Stimulated activated CD8-positive, alpha-beta memory T cell treated with anti-CD3 and anti-CD28 coated beads, Interleukin-15, amount 100 ng/mL, for 4 hours (primary cell): Measurements from ENCODE around the gene SPACA4.

Experiments
- DNase-seq, 2 donors: peaks; one replicate each; pipeline ENCODE4 v3.0.0-alpha.2; 2020; ENCODE audit warnings: low read depth in 2 of 2

Gene SPACA4

GRCh38 chr19:48650974-48651682 is 44.6 kb downstream of the SPACA4 start:
- DNase-seq = no peak

DNA sequence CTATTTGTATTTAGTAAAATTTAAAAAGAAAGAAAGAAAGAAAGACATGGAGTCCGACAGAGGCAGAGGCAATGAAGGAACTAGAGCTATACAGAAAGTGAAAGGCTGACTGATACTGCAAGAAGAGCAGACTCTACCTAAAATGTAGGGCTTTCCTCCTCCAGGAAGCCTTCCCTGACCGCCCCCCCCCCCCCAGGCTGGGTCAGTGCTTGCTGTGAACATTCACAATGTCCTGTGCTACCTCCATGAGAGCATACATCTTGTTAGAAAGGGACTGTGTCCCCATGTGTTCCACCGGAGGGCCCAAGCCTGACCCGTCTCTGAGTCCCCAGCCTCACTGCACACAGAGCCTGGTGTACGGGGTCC is 45.1 kb downstream of the SPACA4 start:
- DNase-seq = no peak

- DNase-seq = no peak
Measured at GRCh38 chr19:48654299-48655059, 47.9 kb downstream of the SPACA4 start.

GRCh38 chr19:48656840-48657474 is 50.4 kb downstream of the SPACA4 start:
- no peak for DNase-seq
